Fibroblast of mammary gland (primary cell): ENCODE measurements around the gene ZNF764.

Source experiments
- DNase-seq: peaks from one replicate; pipeline ENCODE4 v3.0.0-alpha.2; 2010; ENCODE audit warnings: low read depth
- H3K4me3 ChIP-seq: 2 replicates; pipeline ENCODE4 v1.5.1; 2011; ENCODE audit warnings: low read depth, mild to moderate bottlenecking, low read length, moderate library complexity; ENCODE audit not compliant: control insufficient read depth
- CTCF ChIP-seq: conservative IDR thresholded peaks from 2 replicates; pipeline ENCODE4 v1.5.1; 2011; ENCODE audit warnings: low read depth, low read length, inconsistent platforms; ENCODE audit not compliant: control insufficient read depth, insufficient read depth

The ZNF764 gene

GRCh38 chr16:30556125-30556473 is 2.1 kb downstream of the ZNF764 start:
- H3K4me3 ChIP-seq, result no peak overlapping the region
- no peak for TF ChIP-seq CTCF
- DNase-seq, result no peak

- TF ChIP-seq CTCF, result no peak
- no peak for DNase-seq
- H3K4me3 ChIP-seq, result no peak overlapping the region
Observed at GRCh38 chr16:30555315-30556124, 2.7 kb downstream of the ZNF764 start.

GRCh38 chr16:30554557-30555314 is 3.4 kb downstream of the ZNF764 start:
- TF ChIP-seq CTCF, result no peak
- no peak for DNase-seq
- H3K4me3 ChIP-seq, result no peak overlapping the region

GRCh38 chr16:30553393-30553899 is 4.7 kb downstream of the ZNF764 start:
- H3K4me3 ChIP-seq, result no peak overlapping the region
- no peak for DNase-seq
- TF ChIP-seq CTCF, result no peak

GRCh38 chr16:30552956-30553355 is 5.2 kb downstream of the ZNF764 start:
- no peak for TF ChIP-seq CTCF
- no peak for DNase-seq
- H3K4me3 ChIP-seq, result no peak overlapping the region

GRCh38 chr16:30551781-30552180 is 6.4 kb downstream of the ZNF764 start:
- no peak for DNase-seq
- no peak for TF ChIP-seq CTCF
- H3K4me3 ChIP-seq, result no peak overlapping the region
